Suprapubic skin (tissue), 3 donors: ENCODE results near the gene CARD10.

ENCODE experiments used
- CTCF ChIP-seq, 2 donors: fragments of 200-600 bp in 1 of 2; fragments of 450-650 bp in 1 of 2; sonication (generic) in 1 of 2; IDR thresholded peaks; one replicate each; pipeline ENCODE4 v1.5.1; 2016 to 2019; ENCODE audit warnings: antibody characterized with exemption in 2 of 2, mild to moderate bottlenecking in 1 of 2, moderate library complexity in 1 of 2
- POLR2A ChIP-seq, 2 donors: fragments of 450-650 bp; IDR thresholded peaks; one replicate each; pipeline ENCODE4 v1.6.1; 2017; ENCODE audit warnings: antibody characterized with exemption in 2 of 2, mild to moderate bottlenecking in 2 of 2, moderate library complexity in 2 of 2

- TF ChIP-seq POLR2A (IDR thresholded peaks at IDR 0.05) (no peak), CTCF (IDR thresholded peaks at IDR 0.05) (no peak)
These were observed 40.0 kb downstream of the CARD10 start for GRCh38 chr22:37479196-37479595.
